GM12892 (cell line): ENCODE results near the gene SPSB1.

Experiments
- DNase-seq: peaks from one replicate; pipeline ENCODE4 v3.0.0; 2011; ENCODE audit not compliant: insufficient read length
- FAIRE-seq: peaks from 2 replicates; lab custom pipeline; 2011; peaks lifted over from hg19 to GRCh38; lab: Jason Lieb, UNC
- POLR2A ChIP-seq: IDR thresholded peaks from 2 replicates; pipeline ENCODE4 v1.6.1; 2011; ENCODE audit warnings: low read depth, low read length, control low read depth
- POLR2AphosphoS5 ChIP-seq: IDR thresholded peaks from 2 replicates; pipeline ENCODE4 v1.6.1; 2011; ENCODE audit warnings: low read depth, low read length, control low read depth
- TAF1 ChIP-seq: IDR thresholded peaks from 2 replicates; pipeline ENCODE4 v1.6.1; 2011; ENCODE audit warnings: low read depth, mild to moderate bottlenecking, control low read depth, low read length, borderline replicate concordance

The SPSB1 gene

GRCh38 chr1:9308236-9308785 is 15.6 kb downstream of the SPSB1 start:
- no peak for FAIRE-seq
- DNase-seq = no peak
- TF ChIP-seq POLR2AphosphoS5 (no peak), TAF1 (no peak), POLR2A (no peak)

DNA sequence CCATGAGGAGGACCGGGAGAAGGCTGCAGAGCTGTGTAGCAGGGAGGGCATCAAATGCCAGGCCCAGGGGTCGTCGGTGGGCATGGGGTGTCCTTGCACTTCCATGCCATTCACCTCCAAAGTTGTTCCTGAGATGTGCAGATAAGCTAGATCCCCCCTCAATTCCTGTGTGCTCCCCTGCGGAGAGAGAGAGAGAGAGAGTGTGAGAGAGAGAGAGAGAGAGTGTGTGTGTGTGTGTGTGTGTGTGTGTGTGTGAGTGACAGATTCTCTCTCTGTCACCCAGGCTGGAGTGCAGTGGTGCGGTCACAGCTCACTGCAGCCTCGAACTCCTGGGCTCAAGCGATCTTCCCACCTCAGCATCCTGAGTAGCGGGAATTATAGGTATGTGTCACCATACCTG is 16.4 kb downstream of the SPSB1 start:
- no peak for TF ChIP-seq POLR2AphosphoS5
- TF ChIP-seq POLR2A = no peak
- TF ChIP-seq TAF1 = no peak
- DNase-seq (no peak), FAIRE-seq (no peak)

GRCh38 chr1:9309991-9310390 is 17.3 kb downstream of the SPSB1 start:
- TF ChIP-seq POLR2AphosphoS5 (no peak), TAF1 (no peak), POLR2A (no peak)
- FAIRE-seq = no peak
- DNase-seq = no peak

DNA sequence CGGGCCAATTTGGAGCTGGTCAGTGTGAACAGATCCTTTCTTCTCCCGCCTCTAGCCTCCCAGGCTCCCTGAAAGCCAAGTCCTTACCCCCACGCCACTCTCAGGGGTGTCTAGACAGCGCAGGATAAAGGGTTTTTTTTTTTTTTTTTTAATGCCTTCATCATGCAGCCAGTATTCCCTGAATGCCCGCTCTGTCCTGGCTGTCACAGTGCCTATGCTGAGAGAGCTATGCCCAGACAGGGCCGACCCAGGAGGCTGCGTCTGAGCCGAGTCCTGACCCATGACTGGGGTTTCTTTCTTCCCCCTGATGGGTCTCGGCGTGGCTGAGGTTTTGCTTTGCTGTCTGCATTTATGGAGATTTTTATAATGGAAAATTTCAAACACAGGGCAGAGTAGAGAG is 18.3 kb downstream of the SPSB1 start:
- DNase-seq (no peak), FAIRE-seq (no peak)
- no peak for TF ChIP-seq TAF1
- TF ChIP-seq POLR2A = no peak
- TF ChIP-seq POLR2AphosphoS5 = no peak

DNA sequence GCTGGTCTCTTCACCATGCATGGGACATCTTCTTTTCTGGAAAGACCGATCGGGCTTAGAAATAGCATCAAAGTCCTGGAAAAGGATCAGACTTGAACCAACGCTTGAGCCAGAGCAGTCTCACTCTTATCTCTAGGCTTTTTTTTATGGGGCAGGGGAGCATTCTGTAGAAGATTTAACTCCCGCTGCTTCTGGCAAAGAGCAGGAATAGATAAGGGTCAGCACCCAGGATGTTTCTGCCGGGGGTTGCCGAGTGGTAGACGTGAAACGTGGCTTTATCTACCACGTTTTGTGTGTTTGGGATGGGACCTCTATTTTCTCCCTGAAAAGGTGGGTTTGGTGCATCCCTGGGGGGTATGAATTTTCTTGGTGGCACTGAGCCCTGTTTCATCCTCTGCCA is 18.8 kb downstream of the SPSB1 start:
- no peak for TF ChIP-seq POLR2AphosphoS5
- no peak for TF ChIP-seq TAF1
- no peak for TF ChIP-seq POLR2A
- no peak for FAIRE-seq
- no peak for DNase-seq

- TF ChIP-seq TAF1 (no peak), POLR2AphosphoS5 (no peak), POLR2A (no peak)
- FAIRE-seq = no peak
- DNase-seq = no peak
Observed at GRCh38 chr1:9312168-9312720, 19.6 kb downstream of the SPSB1 start.

DNA sequence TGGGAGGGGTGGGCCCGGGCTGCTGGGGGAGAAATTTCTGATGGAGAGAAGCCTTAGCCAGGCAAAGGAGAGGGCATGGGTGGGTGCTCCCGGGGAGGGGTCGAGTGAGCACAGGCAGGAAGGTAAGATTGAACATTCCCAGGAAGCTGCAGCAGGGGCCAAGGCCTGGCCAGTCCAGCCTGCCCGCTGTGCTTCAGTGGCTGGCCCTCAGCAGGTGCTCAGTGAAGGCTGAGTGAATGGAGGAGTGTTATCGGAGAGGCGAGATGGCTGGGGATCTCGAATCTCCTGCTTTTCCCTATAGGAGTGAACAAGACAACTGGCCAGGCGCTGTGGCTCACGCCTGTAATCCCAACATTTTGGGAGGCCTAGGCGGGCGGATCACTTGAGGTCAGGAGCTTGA is 20.9 kb downstream of the SPSB1 start:
- FAIRE-seq (no peak), DNase-seq (no peak)
- no peak for TF ChIP-seq POLR2A
- no peak for TF ChIP-seq POLR2AphosphoS5
- TF ChIP-seq TAF1 = no peak

DNA sequence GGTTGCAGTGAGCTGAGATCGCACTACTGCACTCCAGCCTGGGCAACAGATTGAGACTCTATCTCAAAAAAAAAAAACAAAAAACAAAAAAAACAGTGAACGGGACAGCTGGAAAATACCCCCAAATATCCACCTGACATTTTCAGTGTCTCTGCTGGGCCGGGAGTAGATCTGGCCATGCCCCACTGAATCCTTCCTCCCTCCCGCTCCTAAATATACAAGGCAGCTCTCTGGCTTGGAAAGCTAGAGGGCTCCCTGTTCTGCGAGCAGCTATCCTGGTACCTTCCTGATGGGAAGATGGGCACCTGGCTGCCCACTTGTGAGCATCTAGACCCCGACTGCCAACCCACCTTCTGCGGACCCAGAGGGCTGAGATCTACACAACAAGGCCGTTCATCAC is 21.4 kb downstream of the SPSB1 start:
- TF ChIP-seq TAF1 (no peak), POLR2A (no peak), POLR2AphosphoS5 (no peak)
- DNase-seq (no peak), FAIRE-seq (no peak)

- no peak for DNase-seq
- no peak for TF ChIP-seq POLR2AphosphoS5
- no peak for TF ChIP-seq TAF1
- no peak for FAIRE-seq
Observed at GRCh38 chr1:9314711-9315379, 22.2 kb downstream of the SPSB1 start.

- TF ChIP-seq POLR2A = no peak
- DNase-seq (no peak), FAIRE-seq (peak; percentile 82)
Observed at GRCh38 chr1:9315411-9316079, 22.9 kb downstream of the SPSB1 start.

DNA sequence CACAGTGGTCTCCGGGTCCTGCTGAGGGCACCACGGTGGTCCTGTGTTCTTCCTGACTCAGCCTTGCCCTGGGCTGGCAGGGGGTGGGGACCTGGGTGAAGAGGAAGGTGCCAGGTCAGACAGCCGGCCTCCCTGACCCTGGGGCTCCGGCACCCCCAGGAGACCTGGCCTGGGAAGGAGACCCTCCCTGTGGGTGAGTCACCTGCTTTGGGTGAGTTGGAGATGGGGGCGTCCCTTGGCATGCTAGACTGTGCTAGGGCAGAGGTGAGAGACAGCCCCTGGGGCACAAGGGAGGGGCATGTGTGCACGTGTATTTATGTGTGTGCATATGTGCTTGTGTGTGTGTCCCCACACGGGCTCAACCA is 23.4 kb downstream of the SPSB1 start:
- no peak for DNase-seq
- TF ChIP-seq POLR2A = no peak
- no peak for TF ChIP-seq TAF1
- TF ChIP-seq POLR2AphosphoS5 = no peak
- FAIRE-seq = no peak

- FAIRE-seq = no peak
- DNase-seq = no peak
- TF ChIP-seq POLR2AphosphoS5 = no peak
- no peak for TF ChIP-seq POLR2A
- no peak for TF ChIP-seq TAF1
Observed at GRCh38 chr1:9316512-9316911, 23.8 kb downstream of the SPSB1 start.
